Left lobe of liver (tissue), 2 donors: ENCODE data around the gene BRD9. TPM values are rescaled to one million over a fixed set of nuclear protein-coding genes. Genes with fewer than 3 reads are reported as not detected.
"Not testable (repeated sequence)": the region's sequence is repeated elsewhere in the genome, so short reads cannot be mapped to it uniquely, and the experiment has no call there.

Experiments used
- ATAC-seq: fragments of 200-7000 bp; cut with Tn5 transposase; one replicate; pipeline ENCODE4 v1.9.1; 2020; ENCODE audit warnings: mild to moderate bottlenecking, moderate library complexity
- DNase-seq: peaks from one replicate; pipeline ENCODE4 v3.0.0-alpha.2; 2020; ENCODE audit warnings: low spot score
- total RNA-seq: library from RNA; stranded (reverse); gene quantifications from one replicate; pipeline ENCODE4 v1.2.1, GENCODE V29; 2021
- donor health status: DM: no; HTN: no; CAD: no; lungs with moderate emphysema.
- donor health status: DM: no; HTN: yes; CAD: no.

The BRD9 gene
- total RNA-seq, 1 donor from 2014 or later: 19.0 TPM

- DNase-seq: no peak
- ATAC-seq: no peak
These were observed 32.0 kb downstream of the BRD9 start for GRCh38 chr5:860506-861150.

GRCh38 chr5:859798-860296, 32.8 kb downstream of the BRD9 start:
- no peak for DNase-seq
- no peak for ATAC-seq

- no peak for DNase-seq
- ATAC-seq: no peak
These were observed 33.2 kb downstream of the BRD9 start for GRCh38 chr5:859391-859790.

- no peak for DNase-seq
- no peak for ATAC-seq
These were observed 33.9 kb downstream of the BRD9 start for GRCh38 chr5:858726-859125.

GRCh38 chr5:856531-857425, 35.8 kb downstream of the BRD9 start:
- no peak for DNase-seq
- ATAC-seq: no peak

- DNase-seq: no peak
- ATAC-seq: peak; percentile 44
These were observed 36.6 kb downstream of the BRD9 start for GRCh38 chr5:855771-856530.

GRCh38 chr5:854966-855743, 37.4 kb downstream of the BRD9 start:
- ATAC-seq (no peak), DNase-seq (no peak)

- ATAC-seq (no peak), DNase-seq (no peak)
These were observed 38.4 kb downstream of the BRD9 start for GRCh38 chr5:854217-854616.

- not testable (repeated sequence) for ATAC-seq, DNase-seq
These were observed 39.0 kb downstream of the BRD9 start for GRCh38 chr5:853416-854090.

- no peak for DNase-seq
- ATAC-seq: no peak
These were observed 39.9 kb downstream of the BRD9 start for GRCh38 chr5:852431-853401.

GRCh38 chr5:852018-852417, 40.6 kb downstream of the BRD9 start:
- no peak for DNase-seq

GRCh38 chr5:851553-851952, 41.0 kb downstream of the BRD9 start:
- DNase-seq (no peak), ATAC-seq (no peak)

More at GRCh38 chr5:852018-852417, 40.6 kb downstream of the BRD9 start:
- ATAC-seq: no peak

- DNase-seq: no peak
- ATAC-seq: no peak
These were observed 41.5 kb downstream of the BRD9 start for GRCh38 chr5:851076-851475.

GRCh38 chr5:850511-851006, 42.0 kb downstream of the BRD9 start, which contains the start of gene ZDHHC11:
ZDHHC11 (minus strand) TSS chr5:850986; CDS start chr5:850602, 384 bp downstream.
- DNase-seq (no peak), ATAC-seq (peak; percentile 47)

GRCh38 chr5:849651-850301, 42.8 kb downstream of the BRD9 start:
- ATAC-seq: no peak
- no peak for DNase-seq

GRCh38 chr5:848671-849111, 43.9 kb downstream of the BRD9 start:
- DNase-seq: no peak
- ATAC-seq: no peak

GRCh38 chr5:847736-848135, 44.9 kb downstream of the BRD9 start:
- DNase-seq, ATAC-seq: not testable (repeated sequence)

GRCh38 chr5:847212-847611, 45.4 kb downstream of the BRD9 start:
- not testable (repeated sequence) for DNase-seq, ATAC-seq
